Mesendoderm (in vitro differentiated cells): ENCODE measurements around the gene TJAP1.
"Not testable (repeated sequence)": the region's sequence is repeated elsewhere in the genome, so short reads cannot be mapped to it uniquely, and the experiment has no call there.

Experiments
- DNase-seq: peaks from one replicate; pipeline ENCODE4 v3.0.0; 2013
- H2AK5ac ChIP-seq: 2 replicates; pipeline ENCODE4 v1.6.1; 2013; ENCODE audit warnings: low read length, inconsistent platforms
- H2BK120ac ChIP-seq: 2 replicates; pipeline ENCODE4 v1.6.1; 2013; ENCODE audit warnings: low read depth, mild to moderate bottlenecking, low read length, moderate library complexity, mixed read lengths
- H2BK15ac ChIP-seq: replicated peaks from 2 replicates; pipeline ENCODE4 v1.6.1; 2013; ENCODE audit warnings: low read depth, mild to moderate bottlenecking, moderate library complexity
- H2BK5ac ChIP-seq: 2 replicates; pipeline ENCODE4 v1.6.1; 2013; ENCODE audit warnings: low read length, inconsistent platforms
- H3K18ac ChIP-seq: 2 replicates; pipeline ENCODE4 v1.6.1; 2013; ENCODE audit warnings: mild to moderate bottlenecking, low read length, mixed read lengths
- H3K23ac ChIP-seq: one replicate; pipeline ENCODE4 v1.6.1; 2013; ENCODE audit warnings: low read length
- H3K27ac ChIP-seq: 2 replicates; pipeline ENCODE4 v1.5.1; 2013; ENCODE audit warnings: low read depth, mild to moderate bottlenecking, inconsistent platforms, low read length, moderate library complexity
- H3K27me3 ChIP-seq: 2 replicates; pipeline ENCODE4 v1.6.1; 2013; ENCODE audit warnings: low read length, control low read depth, mild to moderate bottlenecking, inconsistent platforms; ENCODE audit not compliant: insufficient read depth, poor library complexity
- H3K36me3 ChIP-seq: 2 replicates; pipeline ENCODE4 v1.6.1; 2013; ENCODE audit warnings: low read length, inconsistent platforms; ENCODE audit not compliant: control insufficient read depth, insufficient read depth
- H3K4ac ChIP-seq: one replicate; pipeline ENCODE4 v1.6.1; 2013; ENCODE audit warnings: low read depth, mild to moderate bottlenecking, low read length, moderate library complexity
- H3K4me1 ChIP-seq: 2 replicates; pipeline ENCODE4 v1.6.1; 2013; ENCODE audit warnings: low read depth, low read length, inconsistent platforms; ENCODE audit not compliant: control insufficient read depth
- H3K4me2 ChIP-seq: 2 replicates; pipeline ENCODE4 v1.6.1; 2013; ENCODE audit warnings: low read length
- H3K4me3 ChIP-seq: 2 replicates; pipeline ENCODE4 v1.5.1; 2013; ENCODE audit warnings: mild to moderate bottlenecking, low read length
- H3K56ac ChIP-seq: one replicate; pipeline ENCODE4 v1.6.1; 2013; ENCODE audit warnings: low read length
- H3K79me1 ChIP-seq: 2 replicates; pipeline ENCODE4 v1.6.1; 2013; ENCODE audit warnings: low read length, inconsistent platforms
- H3K79me2 ChIP-seq: 2 replicates; pipeline ENCODE4 v1.6.1; 2013; ENCODE audit warnings: mild to moderate bottlenecking, low read length; ENCODE audit not compliant: control insufficient read depth, insufficient read depth
- H3K9ac ChIP-seq: 2 replicates; pipeline ENCODE4 v1.6.1; 2013; ENCODE audit warnings: low read length, inconsistent platforms
- H4K5ac ChIP-seq: one replicate; pipeline ENCODE4 v1.6.1; 2013; ENCODE audit warnings: low read length
- H4K8ac ChIP-seq: one replicate; pipeline ENCODE4 v1.6.1; 2013; ENCODE audit warnings: low read depth, mild to moderate bottlenecking, control low read depth, low read length, moderate library complexity
- WGBS: extraction: QIAGEN DNeasy Blood & Tissue Kit; methylation state at CpG from one replicate; pipeline ENCODE4 v1.1.7; 2013; ENCODE audit warnings: low lambda C conversion rate, missing lambda C conversion rate; ENCODE audit not compliant: insufficient coverage; ENCODE audit errors: extremely low coverage; 5-methylcytosine and 5-hydroxymethylcytosine counted together

Gene TJAP1

GRCh38 chr6:43497689-43498088 lies 20.3 kb downstream of the TJAP1 start:
- Histone ChIP-seq H3K79me2 (peaks cover 10% of the 10 kb centered on the region), H3K18ac (no peak overlapping the region), H3K4ac (no peak overlapping the region), H3K4me1 (peaks cover 7% of the 10 kb centered on the region), H3K23ac (no peak overlapping the region), H3K4me2 (no peak overlapping the region), H3K56ac (peak overlapping the region; percentile 15), H3K36me3 (peaks cover 2% of the 10 kb centered on the region), H2AK5ac (no peak overlapping the region), H3K79me1 (peaks cover 21% of the 10 kb centered on the region), H3K4me3 (no peak overlapping the region), H3K27me3 (no peaks in the 10 kb centered on the region), H3K27ac (no peak overlapping the region), H4K8ac (no peak overlapping the region), H4K5ac (no peak overlapping the region), H2BK15ac (no peak overlapping the region), H2BK5ac (no peak overlapping the region), H3K9ac (no peak overlapping the region), H2BK120ac (no peak overlapping the region)
- no CpG with 5 or more reads among the region's 12 CpGs for WGBS
- no peak for DNase-seq

GRCh38 chr6:43498291-43498690 lies 20.9 kb downstream of the TJAP1 start:
- H2AK5ac ChIP-seq, H2BK5ac ChIP-seq, H3K4me3 ChIP-seq, H3K4me1 ChIP-seq, H3K79me2 ChIP-seq, H4K5ac ChIP-seq, H3K9ac ChIP-seq, H3K4me2 ChIP-seq, H2BK15ac ChIP-seq, H3K4ac ChIP-seq, DNase-seq, H3K36me3 ChIP-seq, H3K27ac ChIP-seq, H3K18ac ChIP-seq, H3K56ac ChIP-seq, H2BK120ac ChIP-seq, H3K27me3 ChIP-seq, H4K8ac ChIP-seq, H3K23ac ChIP-seq: not testable (repeated sequence)
- WGBS = no CpG with 5 or more reads among the region's 5 CpGs
- peaks cover 18% of the 10 kb centered on the region for H3K79me1 ChIP-seq

GRCh38 chr6:43499028-43499815 lies 21.9 kb downstream of the TJAP1 start:
- Histone ChIP-seq H3K4me2 (no peak overlapping the region), H3K79me1 (peaks cover 11% of the 10 kb centered on the region), H3K4me1 (peaks cover 7% of the 10 kb centered on the region), H4K8ac (no peak overlapping the region), H2AK5ac (no peak overlapping the region), H2BK15ac (no peak overlapping the region), H4K5ac (no peak overlapping the region), H3K18ac (no peak overlapping the region), H3K27me3 (no peaks in the 10 kb centered on the region), H2BK5ac (no peak overlapping the region), H3K4me3 (no peak overlapping the region), H3K27ac (no peak overlapping the region), H3K56ac (no peak overlapping the region), H3K36me3 (peaks cover 4% of the 10 kb centered on the region), H3K4ac (no peak overlapping the region), H2BK120ac (no peak overlapping the region), H3K9ac (no peak overlapping the region), H3K79me2 (no peaks in the 10 kb centered on the region), H3K23ac (no peak overlapping the region)
- DNase-seq = no peak
- no CpG with 5 or more reads among the region's 12 CpGs for whole genome bisulfite sequencing

- no peak overlapping the region for H3K56ac ChIP-seq
- peaks cover 7% of the 10 kb centered on the region for H3K36me3 ChIP-seq
- H3K18ac ChIP-seq = no peak overlapping the region
- no peaks in the 10 kb centered on the region for H3K79me2 ChIP-seq
- no peak overlapping the region for H3K4ac ChIP-seq
- H3K9ac ChIP-seq = no peak overlapping the region
- no peak overlapping the region for H3K27ac ChIP-seq
- no peak overlapping the region for H3K23ac ChIP-seq
- WGBS = no CpG with 5 or more reads among the region's 3 CpGs
- H2BK5ac ChIP-seq = no peak overlapping the region
- DNase-seq = no peak
- no peak overlapping the region for H4K8ac ChIP-seq
- H2BK120ac ChIP-seq = no peak overlapping the region
- H3K4me3 ChIP-seq = no peak overlapping the region
- H2BK15ac ChIP-seq = no peak overlapping the region
- no peak overlapping the region for H4K5ac ChIP-seq
- no peak overlapping the region for H2AK5ac ChIP-seq
- peaks cover 7% of the 10 kb centered on the region for H3K79me1 ChIP-seq
- no peak overlapping the region for H3K4me2 ChIP-seq
- H3K27me3 ChIP-seq = no peaks in the 10 kb centered on the region
- H3K4me1 ChIP-seq = peaks cover 7% of the 10 kb centered on the region
These were observed 23.6 kb downstream of the TJAP1 start for GRCh38 chr6:43500921-43501320.

- no peaks in the 10 kb centered on the region for H3K4me1 ChIP-seq
- H3K4ac ChIP-seq = no peak overlapping the region
- H3K9ac ChIP-seq = no peak overlapping the region
- H3K18ac ChIP-seq = no peak overlapping the region
- H3K4me3 ChIP-seq = no peak overlapping the region
- H3K79me1 ChIP-seq = no peaks in the 10 kb centered on the region
- no peak overlapping the region for H3K27ac ChIP-seq
- H3K36me3 ChIP-seq = peaks cover 7% of the 10 kb centered on the region
- H2BK15ac ChIP-seq = no peak overlapping the region
- no peak overlapping the region for H4K5ac ChIP-seq
- H3K56ac ChIP-seq = no peak overlapping the region
- no peak overlapping the region for H4K8ac ChIP-seq
- H3K4me2 ChIP-seq = no peak overlapping the region
- H2BK5ac ChIP-seq = no peak overlapping the region
- WGBS = no CpG with 5 or more reads among the region's 4 CpGs
- no peaks in the 10 kb centered on the region for H3K79me2 ChIP-seq
- no peak overlapping the region for H2AK5ac ChIP-seq
- DNase-seq = no peak
- no peaks in the 10 kb centered on the region for H3K27me3 ChIP-seq
- no peak overlapping the region for H2BK120ac ChIP-seq
- no peak overlapping the region for H3K23ac ChIP-seq
These were observed 25.3 kb downstream of the TJAP1 start for GRCh38 chr6:43502666-43503065.

GRCh38 chr6:43503443-43503842 lies 26.1 kb downstream of the TJAP1 start:
- Histone ChIP-seq H3K23ac (no peak overlapping the region), H3K4me2 (no peak overlapping the region), H3K36me3 (peaks cover 7% of the 10 kb centered on the region), H3K27ac (no peak overlapping the region), H3K79me1 (no peaks in the 10 kb centered on the region), H3K4me3 (no peak overlapping the region), H4K8ac (no peak overlapping the region), H3K18ac (no peak overlapping the region), H3K4ac (no peak overlapping the region), H2AK5ac (no peak overlapping the region), H3K56ac (no peak overlapping the region), H2BK15ac (no peak overlapping the region), H4K5ac (no peak overlapping the region), H2BK120ac (no peak overlapping the region), H2BK5ac (no peak overlapping the region), H3K4me1 (no peaks in the 10 kb centered on the region), H3K79me2 (no peaks in the 10 kb centered on the region), H3K27me3 (no peaks in the 10 kb centered on the region), H3K9ac (no peak overlapping the region)
- no CpG with 5 or more reads among the region's 8 CpGs for WGBS
- DNase-seq = no peak
